ENCODE results near the gene PRRG1.

DNA sequence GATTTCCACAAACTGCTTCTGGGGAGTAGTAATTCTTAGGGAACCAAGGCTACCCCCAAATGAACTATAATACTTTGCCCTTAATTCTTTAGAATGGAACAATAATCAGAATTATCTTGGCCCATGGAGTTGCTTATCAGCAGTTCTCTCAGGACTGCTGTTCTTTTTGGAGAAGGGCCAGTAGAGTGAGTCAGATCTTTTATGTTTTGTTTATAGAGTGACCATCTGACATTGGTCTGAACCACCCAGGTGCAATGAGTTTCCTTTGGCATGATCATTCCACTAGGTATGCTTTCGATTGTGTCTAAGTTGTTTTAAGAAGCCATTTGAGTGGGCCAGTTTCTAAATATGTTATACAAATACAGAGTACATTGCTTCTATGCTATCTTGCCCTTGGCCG lies 31.8 kb downstream of the PRRG1 start:
- TF ChIP-seq, protein P1, sequence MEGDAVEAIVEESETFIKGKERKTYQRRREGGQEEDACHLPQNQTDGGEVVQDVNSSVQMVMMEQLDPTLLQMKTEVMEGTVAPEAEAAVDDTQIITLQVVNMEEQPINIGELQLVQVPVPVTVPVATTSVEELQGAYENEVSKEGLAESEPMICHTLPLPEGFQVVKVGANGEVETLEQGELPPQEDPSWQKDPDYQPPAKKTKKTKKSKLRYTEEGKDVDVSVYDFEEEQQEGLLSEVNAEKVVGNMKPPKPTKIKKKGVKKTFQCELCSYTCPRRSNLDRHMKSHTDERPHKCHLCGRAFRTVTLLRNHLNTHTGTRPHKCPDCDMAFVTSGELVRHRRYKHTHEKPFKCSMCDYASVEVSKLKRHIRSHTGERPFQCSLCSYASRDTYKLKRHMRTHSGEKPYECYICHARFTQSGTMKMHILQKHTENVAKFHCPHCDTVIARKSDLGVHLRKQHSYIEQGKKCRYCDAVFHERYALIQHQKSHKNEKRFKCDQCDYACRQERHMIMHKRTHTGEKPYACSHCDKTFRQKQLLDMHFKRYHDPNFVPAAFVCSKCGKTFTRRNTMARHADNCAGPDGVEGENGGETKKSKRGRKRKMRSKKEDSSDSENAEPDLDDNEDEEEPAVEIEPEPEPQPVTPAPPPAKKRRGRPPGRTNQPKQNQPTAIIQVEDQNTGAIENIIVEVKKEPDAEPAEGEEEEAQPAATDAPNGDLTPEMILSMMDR (conservative IDR thresholded peaks at IDR 0.05 in 1 of 2, IDR thresholded peaks at IDR 0.05 in 1 of 2; ENCODE audit: extremely low read depth in 1 of 2, insufficient read depth in 1 of 2, low read depth in 1 of 2, low read length in 2 of 2): no peak
- TF ChIP-seq EZH2 (IDR thresholded peaks at IDR 0.05; ENCODE audit: borderline replicate concordance, low read length): no peak

Measured in mammary epithelial cell (primary cell).